ENCODE data around the gene ASCC1.

The ASCC1 gene

GRCh38 chr10:72080042-72080975 is 135.8 kb downstream of the ASCC1 start:
- no peak for DNase-seq

- no peak for DNase-seq
Measured at GRCh38 chr10:72079356-72079755, 136.7 kb downstream of the ASCC1 start.

- DNase-seq, result no peak
Measured at GRCh38 chr10:72077275-72077990, 138.6 kb downstream of the ASCC1 start.

GRCh38 chr10:72076756-72077155 is 139.3 kb downstream of the ASCC1 start:
- no peak for DNase-seq

GRCh38 chr10:72075376-72076115 is 140.5 kb downstream of the ASCC1 start:
- DNase-seq, result no peak

GRCh38 chr10:72074574-72075375 is 141.3 kb downstream of the ASCC1 start:
- no peak for DNase-seq

- no peak for DNase-seq
Measured at GRCh38 chr10:72073708-72074573, 142.1 kb downstream of the ASCC1 start.

GRCh38 chr10:72072639-72073038 is 143.4 kb downstream of the ASCC1 start:
- DNase-seq, result no peak

GRCh38 chr10:72072046-72072445 is 144.0 kb downstream of the ASCC1 start:
- DNase-seq, result no peak

GRCh38 chr10:72069751-72070526 is 146.1 kb downstream of the ASCC1 start:
- DNase-seq, result no peak

- no peak for DNase-seq
Measured at GRCh38 chr10:72068901-72069446, 147.1 kb downstream of the ASCC1 start.

GRCh38 chr10:72068126-72068765 is 147.8 kb downstream of the ASCC1 start:
- DNase-seq, result no peak

GRCh38 chr10:72067463-72068125 is 148.5 kb downstream of the ASCC1 start:
- no peak for DNase-seq

GRCh38 chr10:72066318-72067284 is 149.5 kb downstream of the ASCC1 start:
- no peak for DNase-seq

- DNase-seq, result no peak
Measured at GRCh38 chr10:72065439-72066025, 150.5 kb downstream of the ASCC1 start.

- no peak for DNase-seq
Measured at GRCh38 chr10:72063703-72064391, 152.2 kb downstream of the ASCC1 start.
